22Rv1 (cell line): ENCODE measurements around the gene UBL3.

Source experiments
- ZFX ChIP-seq: fragments of 450-650 bp; IDR thresholded peaks from 2 replicates; pipeline ENCODE4 v1.6.1; 2017; ENCODE audit warnings: antibody characterized with exemption, borderline replicate concordance
- TF ChIP-seq, protein P1 (sequence below): fragments of 450-650 bp; IDR thresholded peaks from 2 replicates; pipeline ENCODE4 v1.5.1; 2017; ENCODE audit warnings: mild to moderate bottlenecking

DNA sequence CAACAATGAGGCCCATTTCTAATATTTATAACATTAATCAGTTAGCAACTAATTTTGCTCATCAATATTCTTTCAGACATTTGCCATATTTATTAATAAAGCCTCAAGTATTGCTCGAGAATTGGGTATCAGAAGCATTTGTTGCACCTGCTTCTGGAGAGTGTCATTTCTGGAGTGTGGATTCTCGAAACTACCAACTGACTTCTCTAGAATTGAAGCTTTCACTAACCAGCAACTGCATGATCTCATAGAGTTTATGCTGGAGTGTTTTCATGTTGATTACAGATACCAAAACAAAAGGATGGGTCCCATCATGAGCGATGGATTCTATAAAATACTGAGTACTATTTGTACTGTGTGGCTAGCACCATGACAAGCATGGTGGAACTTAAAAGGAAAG, 133.9 kb downstream of the UBL3 start:
- TF ChIP-seq, protein P1, sequence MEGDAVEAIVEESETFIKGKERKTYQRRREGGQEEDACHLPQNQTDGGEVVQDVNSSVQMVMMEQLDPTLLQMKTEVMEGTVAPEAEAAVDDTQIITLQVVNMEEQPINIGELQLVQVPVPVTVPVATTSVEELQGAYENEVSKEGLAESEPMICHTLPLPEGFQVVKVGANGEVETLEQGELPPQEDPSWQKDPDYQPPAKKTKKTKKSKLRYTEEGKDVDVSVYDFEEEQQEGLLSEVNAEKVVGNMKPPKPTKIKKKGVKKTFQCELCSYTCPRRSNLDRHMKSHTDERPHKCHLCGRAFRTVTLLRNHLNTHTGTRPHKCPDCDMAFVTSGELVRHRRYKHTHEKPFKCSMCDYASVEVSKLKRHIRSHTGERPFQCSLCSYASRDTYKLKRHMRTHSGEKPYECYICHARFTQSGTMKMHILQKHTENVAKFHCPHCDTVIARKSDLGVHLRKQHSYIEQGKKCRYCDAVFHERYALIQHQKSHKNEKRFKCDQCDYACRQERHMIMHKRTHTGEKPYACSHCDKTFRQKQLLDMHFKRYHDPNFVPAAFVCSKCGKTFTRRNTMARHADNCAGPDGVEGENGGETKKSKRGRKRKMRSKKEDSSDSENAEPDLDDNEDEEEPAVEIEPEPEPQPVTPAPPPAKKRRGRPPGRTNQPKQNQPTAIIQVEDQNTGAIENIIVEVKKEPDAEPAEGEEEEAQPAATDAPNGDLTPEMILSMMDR = no peak
- TF ChIP-seq ZFX = no peak
